Transverse colon (tissue), 3 donors: ENCODE data around the gene SLC35G2.

Experiments used
- CTCF ChIP-seq, 5 experiments: fragments of 200-600 bp in 3 of 5; fragments of 450-650 bp in 2 of 5; sonication (generic) in 3 of 5; IDR thresholded peaks; 1 replicate in 2 of 5; 2 replicates in 3 of 5; pipeline ENCODE4 v1.5.1; 2016 to 2017; ENCODE audit warnings: antibody characterized with exemption in 5 of 5, inconsistent platforms in 3 of 5, mild to moderate bottlenecking in 2 of 5, moderate library complexity in 1 of 5
- EP300 ChIP-seq: sonication (generic); formaldehyde crosslinking; IDR thresholded peaks from one replicate; pipeline ENCODE4 v1.6.1; 2017; ENCODE audit warnings: antibody characterized with exemption, low read depth
- POLR2A ChIP-seq: fragments of 450-650 bp; IDR thresholded peaks from one replicate; pipeline ENCODE4 v1.6.1; 2016; ENCODE audit warnings: antibody characterized with exemption, mild to moderate bottlenecking, moderate library complexity

- TF ChIP-seq CTCF (IDR thresholded peaks at IDR 0.05) = no peak
- no peak for TF ChIP-seq EP300
- no peak for TF ChIP-seq POLR2A
These were observed 79.6 kb downstream of the SLC35G2 start for GRCh38 chr3:136898549-136898948.
